Body of pancreas (tissue), 4 donors: Measurements from ENCODE around the gene CDHR1. TPM values are rescaled to one million over a fixed set of nuclear protein-coding genes. Genes with fewer than 3 reads are reported as not detected.

Experiments used
- ATAC-seq: fragments of 150-250 bp; one replicate; pipeline ENCODE4 v1.9.1; 2016
- DNase-seq, 4 donors: peaks; one replicate each; pipeline ENCODE4 v3.0.0-alpha.2; 2019
- H3K27ac ChIP-seq, 4 donors: fragments of 200-600 bp; sonication (generic); 1 replicate in 3 of 4; 2 replicates in 1 of 4; pipeline versions ENCODE4 v1.5.1 to v1.6.1; 2016 to 2019; ENCODE audit warnings: mild to moderate bottlenecking in 1 of 4, mixed read lengths in 1 of 4, moderate library complexity in 1 of 4
- H3K27me3 ChIP-seq, 2 donors: fragments of 200-600 bp; sonication (generic); one replicate each; pipeline ENCODE4 v1.6.0; 2016; ENCODE audit warnings: mild to moderate bottlenecking in 1 of 2
- H3K36me3 ChIP-seq, 2 donors: fragments of 200-600 bp; sonication (generic); replicated peaks in 1 of 2; 2 replicates each; pipeline ENCODE4 v1.5.1; 2016; ENCODE audit warnings: low read depth in 2 of 2; ENCODE audit not compliant: insufficient read depth in 1 of 2
- H3K4me1 ChIP-seq: fragments of 200-600 bp; sonication (generic); one replicate; pipeline ENCODE4 v1.6.0; 2016
- H3K4me3 ChIP-seq, 2 donors: fragments of 200-600 bp; sonication (generic); 1 replicate in 1 of 2; 2 replicates in 1 of 2; pipeline ENCODE4 v1.5.1; 2016 to 2019
- H3K9me3 ChIP-seq, 3 donors: fragments of 200-600 bp; sonication (generic); 1 replicate in 2 of 3; 2 replicates in 1 of 3; pipeline ENCODE4 v1.5.1; 2016
- CTCF ChIP-seq, 7 experiments: fragments of 450-650 bp in 4 of 7; fragments of 200-600 bp in 3 of 7; sonication (generic) in 3 of 7; IDR thresholded peaks; one replicate each; pipeline ENCODE4 v1.5.1; 2016 to 2019; ENCODE audit warnings: antibody characterized with exemption in 7 of 7
- POLR2A ChIP-seq, 3 donors: fragments of 450-650 bp; IDR thresholded peaks; one replicate each; pipeline ENCODE4 v1.6.1; 2016; ENCODE audit warnings: antibody characterized with exemption in 3 of 3, mild to moderate bottlenecking in 2 of 3
- WGBS, 2 donors: methylation state at CpG; one replicate each; pipeline ENCODE4 v1.1.5; 2017; 5-methylcytosine and 5-hydroxymethylcytosine counted together
- intact Hi-C: fragments of 100-400 bp; cut with DNase I; formaldehyde crosslinking; loops from one replicate; pipeline ENCODE4 v1.15.1; 2023
- total RNA-seq, 2 donors: library from RNA; depleted of rRNA; stranded (reverse); fragments of >200 nt; gene quantifications; one replicate each; pipeline ENCODE4 v1.1.0, GENCODE V29; 2016

Gene CDHR1
- total RNA-seq, 2 donors from 2014 or later: 0.26 TPM; not detected in 1

DNA sequence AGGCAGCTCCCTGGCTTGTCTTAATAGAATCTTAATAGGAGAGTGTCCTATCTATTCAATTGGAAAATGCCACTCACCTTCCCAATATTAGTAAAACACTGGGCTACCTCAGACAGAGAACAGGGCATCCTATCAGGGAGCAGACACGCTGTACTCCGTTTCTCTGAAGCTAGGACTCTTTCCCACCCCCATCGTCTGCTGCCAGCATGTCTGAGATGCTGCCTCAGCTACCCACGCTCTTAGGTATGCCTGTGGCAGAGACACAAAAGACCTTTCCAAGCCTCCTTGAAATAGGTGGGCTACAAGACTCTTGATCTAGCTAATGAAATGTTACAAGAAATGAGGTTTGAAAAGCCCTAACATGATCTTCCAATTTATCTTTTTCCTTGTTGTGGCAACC, 33.5 kb downstream of the CDHR1 start:
- ATAC-seq (no peak), DNase-seq (no peak)
- no peaks in the 10 kb centered on the region for H3K4me1 ChIP-seq
- no peaks in the 10 kb centered on the region for H3K36me3 ChIP-seq
- intact Hi-C loops: no loop called here
- no peak overlapping the region for H3K27ac ChIP-seq
- no peaks in the 10 kb centered on the region for H3K9me3 ChIP-seq
- WGBS, 2 donors: 49 to 80% methylated on average over 4 of the region's 4 CpGs
- H3K4me3 ChIP-seq: no peak overlapping the region
- no peak for TF ChIP-seq POLR2A (IDR thresholded peaks at IDR 0.05)
- TF ChIP-seq CTCF (IDR thresholded peaks at IDR 0.05): no peak
- no peaks in the 10 kb centered on the region for H3K27me3 ChIP-seq

GRCh38 chr10:84230359-84230758, 36.0 kb downstream of the CDHR1 start:
- H3K4me1 ChIP-seq: no peaks in the 10 kb centered on the region
- H3K4me3 ChIP-seq: no peak overlapping the region
- ATAC-seq (no peak), DNase-seq (no peak)
- no peaks in the 10 kb centered on the region for H3K9me3 ChIP-seq
- H3K27ac ChIP-seq: no peak overlapping the region
- H3K27me3 ChIP-seq: no peaks in the 10 kb centered on the region
- WGBS, 2 donors: 39 to 82% methylated on average over 1 of the region's 1 CpG
- no peaks in the 10 kb centered on the region for H3K36me3 ChIP-seq
- intact Hi-C loops: no loop called here
- TF ChIP-seq CTCF (IDR thresholded peaks at IDR 0.05) (no peak), POLR2A (IDR thresholded peaks at IDR 0.05) (no peak)

DNA sequence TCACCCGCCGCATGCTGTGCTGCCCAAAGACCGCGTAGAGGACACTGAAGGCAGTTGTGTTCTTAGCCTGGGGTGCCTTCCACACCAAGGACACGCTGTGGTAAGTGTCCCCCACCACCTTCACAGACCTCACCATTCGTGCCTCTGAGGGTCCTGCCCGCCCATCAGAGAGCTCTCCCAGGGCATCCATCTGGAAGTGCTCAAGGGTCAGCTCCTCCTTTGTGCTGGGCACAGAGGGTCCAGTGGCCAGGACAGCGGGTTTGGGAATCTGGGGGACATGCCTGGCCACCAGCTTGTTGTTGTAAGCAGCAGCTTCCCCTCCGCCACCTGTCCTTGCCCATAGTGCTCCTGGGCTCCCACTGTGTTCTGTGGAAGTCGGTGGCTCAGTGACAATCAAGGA, 38.0 kb downstream of the CDHR1 start:
- TF ChIP-seq POLR2A (IDR thresholded peaks at IDR 0.05): no peak
- Histone ChIP-seq H3K4me3 (no peak overlapping the region), H3K9me3 (no peaks in the 10 kb centered on the region), H3K36me3 (no peaks in the 10 kb centered on the region), H3K27ac (no peak overlapping the region), H3K27me3 (peaks cover 0 to 6% of the 10 kb centered on the region in 2 donors), H3K4me1 (no peaks in the 10 kb centered on the region)
- ATAC-seq (no peak), DNase-seq (no peak)
- WGBS, 2 donors: 69 to 74% methylated on average over 4 to 10 of the region's 10 CpGs
- intact Hi-C loops: no loop called here

DNA sequence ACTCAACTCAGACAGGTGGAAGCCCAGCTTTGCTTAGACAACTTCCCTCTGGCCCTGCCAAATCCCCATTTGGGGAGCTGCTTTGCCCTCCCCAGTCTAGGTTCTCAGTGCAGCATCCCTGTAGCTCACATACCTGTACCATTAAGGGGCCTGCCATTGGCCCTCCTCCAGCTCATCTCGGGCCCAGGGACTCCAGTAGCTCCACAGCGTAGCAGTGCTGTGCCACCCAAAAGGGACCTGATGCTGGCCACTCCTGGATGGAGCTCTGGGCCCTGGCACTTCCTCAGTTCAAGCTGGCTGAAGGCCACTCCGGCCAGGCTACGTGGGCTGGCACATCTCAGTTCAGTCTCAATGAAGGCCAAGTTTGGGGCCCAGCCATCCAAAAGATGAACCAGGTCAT, 39.6 kb downstream of the CDHR1 start:
- Histone ChIP-seq H3K4me3 (no peak overlapping the region), H3K27me3 (peaks cover 0 to 6% of the 10 kb centered on the region in 2 donors), H3K36me3 (no peaks in the 10 kb centered on the region), H3K4me1 (no peaks in the 10 kb centered on the region), H3K27ac (no peak overlapping the region), H3K9me3 (no peaks in the 10 kb centered on the region)
- DNase-seq: no peak
- ATAC-seq: no peak
- no peak for TF ChIP-seq POLR2A (IDR thresholded peaks at IDR 0.05)
- TF ChIP-seq CTCF (IDR thresholded peaks at IDR 0.05): no peak
- 68 to 75% methylated on average over 2 to 4 of the region's 4 CpGs for WGBS, 2 donors
- intact Hi-C loops: no loop called here

GRCh38 chr10:84234479-84234878, 40.1 kb downstream of the CDHR1 start:
- H3K27ac ChIP-seq: no peak overlapping the region
- intact Hi-C loops: no loop called here

More at GRCh38 chr10:84234479-84234878, 40.1 kb downstream of the CDHR1 start:
- TF ChIP-seq POLR2A (IDR thresholded peaks at IDR 0.05) (no peak), CTCF (IDR thresholded peaks at IDR 0.05) (no peak)
- Histone ChIP-seq H3K4me1 (no peaks in the 10 kb centered on the region), H3K4me3 (no peak overlapping the region), H3K36me3 (no peaks in the 10 kb centered on the region), H3K9me3 (no peaks in the 10 kb centered on the region), H3K27me3 (peaks cover 0 to 6% of the 10 kb centered on the region in 2 donors)
- ATAC-seq: no peak
- 63 to 89% methylated on average over 4 of the region's 4 CpGs for WGBS, 2 donors
- DNase-seq: no peak
